ENCODE data around the gene SYMPK.

The SYMPK gene

GRCh38 chr19:45765702-45766295, 97.1 kb downstream of the SYMPK start:
- no peak for DNase-seq

Data from inflammatory macrophage (primary cell).